GM20000 (cell line): ENCODE data around the gene KCTD12.
"Not testable (repeated sequence)": the region's sequence is repeated elsewhere in the genome, so short reads cannot be mapped to it uniquely, and the experiment has no call there.

ENCODE experiments used
- DNase-seq: peaks from one replicate; pipeline ENCODE4 v3.0.0; 2012; ENCODE audit warnings: low spot score
- TF ChIP-seq, protein P1 (sequence below): IDR thresholded peaks from 2 replicates; pipeline ENCODE4 v1.5.1; 2012; ENCODE audit warnings: mild to moderate bottlenecking, control low read depth; ENCODE audit errors: extremely low read depth, missing control alignments

The KCTD12 gene

DNA sequence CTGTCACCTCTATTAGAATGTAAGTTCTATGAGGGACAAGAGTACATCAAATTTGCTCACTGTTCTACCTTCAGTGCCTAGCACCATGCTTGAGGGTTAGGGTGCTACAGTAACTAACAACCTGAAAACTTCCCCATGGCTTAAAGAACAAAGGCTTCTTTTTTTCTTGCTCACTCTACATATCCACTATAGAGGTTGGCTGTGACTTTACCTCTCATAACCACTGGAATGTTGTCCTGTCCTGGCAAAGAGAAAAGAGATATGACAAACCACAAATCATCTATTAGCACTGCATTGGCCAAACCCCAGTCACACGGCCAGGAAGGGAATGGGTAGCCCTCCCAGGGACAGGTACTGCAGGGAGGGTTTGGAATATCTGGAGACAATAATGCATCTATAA is 38.9 kb upstream of the KCTD12 start:
- TF ChIP-seq, protein P1, sequence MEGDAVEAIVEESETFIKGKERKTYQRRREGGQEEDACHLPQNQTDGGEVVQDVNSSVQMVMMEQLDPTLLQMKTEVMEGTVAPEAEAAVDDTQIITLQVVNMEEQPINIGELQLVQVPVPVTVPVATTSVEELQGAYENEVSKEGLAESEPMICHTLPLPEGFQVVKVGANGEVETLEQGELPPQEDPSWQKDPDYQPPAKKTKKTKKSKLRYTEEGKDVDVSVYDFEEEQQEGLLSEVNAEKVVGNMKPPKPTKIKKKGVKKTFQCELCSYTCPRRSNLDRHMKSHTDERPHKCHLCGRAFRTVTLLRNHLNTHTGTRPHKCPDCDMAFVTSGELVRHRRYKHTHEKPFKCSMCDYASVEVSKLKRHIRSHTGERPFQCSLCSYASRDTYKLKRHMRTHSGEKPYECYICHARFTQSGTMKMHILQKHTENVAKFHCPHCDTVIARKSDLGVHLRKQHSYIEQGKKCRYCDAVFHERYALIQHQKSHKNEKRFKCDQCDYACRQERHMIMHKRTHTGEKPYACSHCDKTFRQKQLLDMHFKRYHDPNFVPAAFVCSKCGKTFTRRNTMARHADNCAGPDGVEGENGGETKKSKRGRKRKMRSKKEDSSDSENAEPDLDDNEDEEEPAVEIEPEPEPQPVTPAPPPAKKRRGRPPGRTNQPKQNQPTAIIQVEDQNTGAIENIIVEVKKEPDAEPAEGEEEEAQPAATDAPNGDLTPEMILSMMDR = no peak
- DNase-seq = no peak

DNA sequence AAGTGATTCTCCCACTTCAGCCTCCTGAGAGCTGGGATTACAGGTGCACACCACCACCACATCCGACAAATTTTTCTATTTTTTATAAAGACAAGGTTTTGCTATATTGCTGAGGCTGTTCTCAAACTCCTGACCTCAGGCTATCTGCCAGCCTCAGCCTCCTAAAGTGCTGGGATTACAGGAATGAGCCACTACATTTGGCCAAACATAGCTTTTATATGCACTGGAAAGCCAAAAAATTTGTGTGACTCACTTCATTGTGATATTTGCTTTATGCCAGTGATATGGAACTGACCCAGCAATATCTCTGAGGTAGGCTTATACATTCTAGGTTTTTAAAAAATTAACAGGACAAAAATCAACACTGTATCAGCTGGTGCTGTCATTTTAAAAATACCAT is 35.3 kb upstream of the KCTD12 start:
- TF ChIP-seq, protein P1 = no peak
- no peak for DNase-seq

DNA sequence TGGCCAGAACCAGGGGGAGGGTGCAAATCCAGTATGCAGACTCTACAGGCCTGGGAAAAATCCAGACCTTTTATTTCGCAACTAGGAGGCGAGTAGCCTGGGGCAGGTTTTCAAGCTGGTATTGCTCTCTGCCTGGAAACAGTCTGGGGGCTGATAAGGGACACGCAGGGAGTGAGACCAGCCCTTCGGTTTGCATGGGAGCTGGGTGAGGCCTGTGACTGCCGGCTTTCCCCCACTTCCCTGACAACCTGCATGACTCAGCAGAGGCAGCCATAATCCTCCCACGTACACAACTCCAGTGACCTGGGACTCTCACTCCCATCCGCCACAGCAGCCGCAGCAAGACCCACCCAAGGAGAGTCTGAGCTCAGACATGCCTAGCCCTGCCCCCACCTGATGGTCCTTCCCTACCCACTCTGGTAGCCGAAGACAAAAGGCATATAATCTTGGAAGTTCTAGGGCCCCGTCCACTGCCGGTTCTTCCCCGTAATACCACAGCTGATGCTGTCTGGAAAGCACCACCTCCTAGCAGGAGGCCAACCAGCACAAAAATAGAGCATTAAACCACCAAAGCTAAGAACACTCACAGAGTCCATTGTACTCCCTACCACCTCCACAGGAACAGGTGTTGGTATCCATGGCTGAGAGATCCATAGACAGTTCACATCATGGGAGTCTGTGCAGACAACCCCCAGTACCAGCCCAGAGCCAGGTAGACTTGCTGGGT is 31.7 kb upstream of the KCTD12 start:
- DNase-seq = not testable (repeated sequence)

DNA sequence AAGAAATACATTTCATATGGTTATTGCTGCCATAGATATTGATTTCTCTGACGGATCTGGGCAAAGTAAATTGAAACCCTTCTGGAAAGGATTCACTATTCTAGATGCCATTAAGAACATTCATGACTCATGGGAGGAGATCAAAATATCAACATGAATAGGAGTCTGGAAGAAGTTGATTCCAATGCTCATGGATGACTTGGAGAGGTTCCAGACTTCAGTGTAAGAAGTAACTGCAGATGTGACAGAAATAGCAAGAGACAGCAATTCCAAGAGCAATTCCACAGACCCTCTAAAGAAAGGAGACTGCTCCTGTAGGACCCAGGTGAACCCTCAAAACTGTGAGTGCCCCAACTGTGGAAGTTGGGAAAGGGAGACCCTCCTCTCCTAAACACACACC is 30.9 kb upstream of the KCTD12 start:
- DNase-seq = no peak
- TF ChIP-seq, protein P1 = no peak

DNA sequence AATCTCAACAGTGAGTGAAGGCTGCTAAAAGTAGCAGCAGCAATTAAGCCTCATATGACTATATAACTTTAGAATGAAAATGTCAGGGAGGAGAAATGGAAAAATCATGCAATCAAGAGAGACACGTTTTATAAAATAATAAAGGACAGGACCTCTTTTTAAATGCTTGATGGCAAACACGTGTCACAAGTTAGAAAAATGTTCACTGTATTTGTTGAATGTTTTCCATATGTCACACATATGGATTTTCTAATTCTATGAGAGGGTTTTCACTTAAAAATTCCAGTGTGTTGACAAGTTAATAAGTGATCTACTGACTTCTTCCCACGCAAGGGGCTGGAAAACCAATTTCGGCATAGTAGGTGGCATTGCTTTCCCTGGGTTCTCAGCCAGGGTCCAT is 27.7 kb upstream of the KCTD12 start:
- DNase-seq = no peak
- TF ChIP-seq, protein P1 = no peak

DNA sequence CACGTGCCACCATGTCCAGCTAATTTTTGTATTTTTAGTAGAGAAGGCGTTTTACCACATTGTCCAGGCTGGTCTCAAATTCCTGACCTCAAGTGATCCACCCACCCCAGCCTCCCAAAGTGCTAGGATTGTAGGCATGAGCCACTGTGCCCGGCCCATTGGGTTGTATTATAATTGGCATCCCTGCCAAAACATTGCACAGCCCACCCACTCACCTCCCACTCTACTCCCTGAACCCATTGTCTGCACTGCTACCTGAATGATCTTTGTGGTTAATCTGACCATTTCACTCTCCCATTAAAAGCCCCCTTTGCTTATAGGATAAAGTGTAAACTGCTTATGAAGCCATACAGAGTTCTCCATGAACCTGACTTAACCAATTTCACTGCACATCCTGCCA is 26.3 kb upstream of the KCTD12 start:
- TF ChIP-seq, protein P1 = no peak
- DNase-seq = no peak

DNA sequence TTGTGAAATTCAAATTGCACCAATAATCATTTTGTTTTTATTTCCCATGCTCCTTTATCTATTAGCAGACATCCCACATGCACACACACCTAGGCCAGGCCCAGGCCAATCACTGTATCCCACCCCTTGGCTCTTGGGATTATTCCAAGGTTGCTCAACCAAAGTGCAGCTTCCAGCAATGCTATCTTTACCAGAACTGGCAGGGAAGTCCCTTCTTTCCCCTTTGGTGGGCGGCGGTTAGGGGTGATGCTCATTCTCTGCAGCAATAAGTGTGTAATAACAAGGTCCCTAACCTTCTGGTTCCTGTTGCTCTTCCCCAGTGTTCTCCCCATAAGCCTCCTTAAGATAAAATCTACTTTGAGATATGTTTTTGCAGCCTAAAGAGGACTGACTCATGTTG is 18.3 kb upstream of the KCTD12 start:
- no peak for DNase-seq
- TF ChIP-seq, protein P1 = no peak

DNA sequence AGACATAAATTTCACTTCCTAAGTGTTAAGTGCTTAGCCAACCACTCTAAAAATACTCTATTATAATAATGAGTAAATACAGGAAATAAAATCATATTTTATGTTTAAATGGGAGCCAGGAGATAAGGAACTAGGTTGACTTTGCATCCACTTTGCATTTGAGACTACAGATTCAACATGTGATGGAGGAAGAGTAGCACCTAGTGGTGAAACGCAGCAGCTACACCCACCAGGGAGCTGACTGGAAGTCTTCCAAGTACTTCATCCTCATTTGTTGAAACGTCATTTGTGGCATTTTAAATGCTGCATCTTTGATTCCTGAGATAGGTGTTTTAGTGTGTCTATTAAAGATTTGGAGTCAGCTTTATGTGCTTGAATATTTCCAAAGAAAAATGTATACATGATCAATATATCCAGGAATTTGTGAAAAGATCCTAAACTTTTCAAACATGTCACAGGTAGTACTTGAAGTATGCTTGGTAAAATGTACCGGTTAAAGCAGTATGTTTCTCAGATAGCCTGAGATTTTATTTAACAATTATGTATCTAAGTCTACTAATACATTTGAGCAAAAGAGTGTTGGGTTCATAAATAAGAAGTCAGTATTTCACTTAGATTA is 17.4 kb upstream of the KCTD12 start:
- DNase-seq = peak; percentile 60
- TF ChIP-seq, protein P1 = peak; percentile 96

DNA sequence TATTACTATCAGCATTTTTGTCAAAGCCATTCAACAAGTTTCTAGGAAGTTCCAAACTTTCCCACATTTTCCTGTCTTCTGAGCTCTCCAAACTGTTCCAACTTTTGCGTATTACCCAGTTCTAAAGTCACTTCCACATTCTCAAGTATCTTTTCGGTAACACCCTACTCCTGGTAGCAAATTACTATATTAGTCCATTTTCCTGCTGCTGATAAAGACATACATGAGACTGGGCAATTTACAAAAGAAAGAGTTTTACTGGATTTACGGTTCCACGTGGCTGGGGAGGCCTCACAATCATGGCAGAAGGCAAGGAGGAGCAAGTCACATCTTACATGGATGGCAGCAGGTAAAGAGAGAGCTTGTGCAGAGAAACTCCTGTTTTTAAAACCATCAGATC is 12.9 kb upstream of the KCTD12 start:
- DNase-seq = not testable (repeated sequence)

DNA sequence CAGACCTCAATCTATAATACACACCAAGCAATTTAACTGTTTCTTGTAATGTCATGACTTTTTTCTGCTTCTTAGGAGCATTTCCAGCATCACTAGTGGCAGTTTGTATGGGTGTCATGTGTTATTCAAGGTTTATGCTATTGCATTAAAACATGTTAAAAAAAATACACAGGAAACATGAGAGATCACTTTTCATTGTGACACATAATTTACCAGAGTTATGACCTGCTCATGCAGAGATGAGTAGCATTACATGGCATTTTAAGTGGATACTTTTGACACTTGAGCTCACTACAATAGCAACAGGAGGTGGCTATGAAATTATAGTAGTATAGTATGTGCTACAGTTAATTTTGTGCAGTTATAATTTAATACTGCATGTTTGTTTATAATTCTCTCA is 11.0 kb upstream of the KCTD12 start:
- not testable (repeated sequence) for DNase-seq
